ENCODE results near the gene XRCC5.

DNA sequence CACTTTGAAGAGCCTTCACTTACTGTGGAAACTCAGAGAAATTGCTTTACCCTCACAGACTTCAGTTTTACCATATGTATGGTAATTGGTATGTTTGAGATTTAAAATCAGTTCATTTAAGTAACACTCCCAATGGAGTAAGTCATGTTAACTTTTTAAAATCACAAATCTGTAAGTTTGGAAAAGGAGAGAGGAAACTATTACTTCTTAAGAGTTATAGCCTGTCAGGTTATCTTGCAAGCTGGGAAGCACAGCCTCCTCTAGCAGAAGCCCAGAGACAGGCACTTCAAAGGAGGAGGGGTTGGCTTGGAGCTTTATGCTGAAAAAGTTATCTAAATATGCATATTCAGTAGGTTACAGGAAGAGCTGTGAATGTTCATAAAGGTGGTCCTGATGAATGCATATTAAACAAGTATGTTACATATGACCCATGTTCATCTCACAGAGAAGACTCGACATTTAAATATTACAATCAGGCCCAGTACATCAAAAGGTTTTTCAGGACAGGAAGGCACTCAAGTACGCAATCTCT, 102.5 kb downstream of the XRCC5 start:
- TF ChIP-seq POLR2AphosphoS5 (IDR thresholded peaks at IDR 0.05; ENCODE audit: low read depth, low read length) = no peak
- TF ChIP-seq, protein P1, sequence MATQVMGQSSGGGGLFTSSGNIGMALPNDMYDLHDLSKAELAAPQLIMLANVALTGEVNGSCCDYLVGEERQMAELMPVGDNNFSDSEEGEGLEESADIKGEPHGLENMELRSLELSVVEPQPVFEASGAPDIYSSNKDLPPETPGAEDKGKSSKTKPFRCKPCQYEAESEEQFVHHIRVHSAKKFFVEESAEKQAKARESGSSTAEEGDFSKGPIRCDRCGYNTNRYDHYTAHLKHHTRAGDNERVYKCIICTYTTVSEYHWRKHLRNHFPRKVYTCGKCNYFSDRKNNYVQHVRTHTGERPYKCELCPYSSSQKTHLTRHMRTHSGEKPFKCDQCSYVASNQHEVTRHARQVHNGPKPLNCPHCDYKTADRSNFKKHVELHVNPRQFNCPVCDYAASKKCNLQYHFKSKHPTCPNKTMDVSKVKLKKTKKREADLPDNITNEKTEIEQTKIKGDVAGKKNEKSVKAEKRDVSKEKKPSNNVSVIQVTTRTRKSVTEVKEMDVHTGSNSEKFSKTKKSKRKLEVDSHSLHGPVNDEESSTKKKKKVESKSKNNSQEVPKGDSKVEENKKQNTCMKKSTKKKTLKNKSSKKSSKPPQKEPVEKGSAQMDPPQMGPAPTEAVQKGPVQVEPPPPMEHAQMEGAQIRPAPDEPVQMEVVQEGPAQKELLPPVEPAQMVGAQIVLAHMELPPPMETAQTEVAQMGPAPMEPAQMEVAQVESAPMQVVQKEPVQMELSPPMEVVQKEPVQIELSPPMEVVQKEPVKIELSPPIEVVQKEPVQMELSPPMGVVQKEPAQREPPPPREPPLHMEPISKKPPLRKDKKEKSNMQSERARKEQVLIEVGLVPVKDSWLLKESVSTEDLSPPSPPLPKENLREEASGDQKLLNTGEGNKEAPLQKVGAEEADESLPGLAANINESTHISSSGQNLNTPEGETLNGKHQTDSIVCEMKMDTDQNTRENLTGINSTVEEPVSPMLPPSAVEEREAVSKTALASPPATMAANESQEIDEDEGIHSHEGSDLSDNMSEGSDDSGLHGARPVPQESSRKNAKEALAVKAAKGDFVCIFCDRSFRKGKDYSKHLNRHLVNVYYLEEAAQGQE (IDR thresholded peaks at IDR 0.05; ENCODE audit: insufficient read depth in 1 of 2, low read depth in 2 of 2, low read length in 2 of 2) = no peak

All from PFSK-1 (cell line).